CD4-positive, alpha-beta T cell treated with Interferon alpha-2 for 1 hour (primary cell): ENCODE measurements around the gene GGT5.
A peak's percentile ranks its signal among the peaks of the same experiment; 100 is the strongest.
"Not testable (repeated sequence)": the region's sequence is repeated elsewhere in the genome, so short reads cannot be mapped to it uniquely, and the experiment has no call there.

Source experiments
- DNase-seq, 2 donors: peaks; one replicate each; pipeline ENCODE4 v3.0.0-alpha.2; 2020 to 2022

GGT5 gene

DNA sequence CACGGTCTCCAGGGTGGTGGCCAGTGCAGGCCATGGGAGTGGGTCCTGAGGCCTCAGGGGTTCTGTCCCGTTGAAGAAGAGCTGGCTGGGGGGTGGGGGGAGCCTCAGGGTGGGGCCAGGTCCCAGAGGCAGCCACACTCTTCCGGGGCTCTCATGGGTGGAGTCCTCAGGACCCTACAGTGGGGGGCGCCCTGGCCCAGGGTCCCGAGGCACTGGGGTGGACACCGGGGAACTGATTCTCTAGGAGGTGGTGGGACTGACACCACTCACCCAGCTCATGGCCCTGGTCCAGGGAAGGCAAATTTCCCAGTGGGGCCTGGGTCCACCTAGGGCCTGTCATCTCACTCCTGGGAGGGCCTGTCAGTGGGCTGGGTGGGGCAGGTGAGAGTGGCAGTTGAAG, 12.8 kb downstream of the GGT5 start:
- no peak for DNase-seq

DNA sequence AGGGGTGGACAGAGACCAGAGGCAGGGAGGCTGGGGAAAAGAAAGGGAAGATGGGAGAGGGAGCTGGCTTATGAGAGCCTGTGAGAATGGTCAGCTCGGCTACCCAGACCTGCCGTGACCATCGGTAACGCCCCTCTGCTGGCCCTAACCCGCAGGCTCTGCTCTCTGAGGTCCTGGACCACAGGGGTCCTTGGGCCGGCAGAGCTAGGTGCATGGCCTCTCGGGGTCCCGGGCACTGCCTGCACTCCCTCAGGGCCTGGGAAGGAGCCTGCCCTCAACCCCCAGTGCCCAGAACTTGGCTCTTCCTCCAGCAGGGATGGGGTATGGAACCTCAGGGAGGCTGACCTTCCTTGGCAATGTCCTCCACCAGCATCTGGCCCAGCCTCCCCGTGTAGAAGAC, 13.2 kb downstream of the GGT5 start:
- no peak for DNase-seq

DNA sequence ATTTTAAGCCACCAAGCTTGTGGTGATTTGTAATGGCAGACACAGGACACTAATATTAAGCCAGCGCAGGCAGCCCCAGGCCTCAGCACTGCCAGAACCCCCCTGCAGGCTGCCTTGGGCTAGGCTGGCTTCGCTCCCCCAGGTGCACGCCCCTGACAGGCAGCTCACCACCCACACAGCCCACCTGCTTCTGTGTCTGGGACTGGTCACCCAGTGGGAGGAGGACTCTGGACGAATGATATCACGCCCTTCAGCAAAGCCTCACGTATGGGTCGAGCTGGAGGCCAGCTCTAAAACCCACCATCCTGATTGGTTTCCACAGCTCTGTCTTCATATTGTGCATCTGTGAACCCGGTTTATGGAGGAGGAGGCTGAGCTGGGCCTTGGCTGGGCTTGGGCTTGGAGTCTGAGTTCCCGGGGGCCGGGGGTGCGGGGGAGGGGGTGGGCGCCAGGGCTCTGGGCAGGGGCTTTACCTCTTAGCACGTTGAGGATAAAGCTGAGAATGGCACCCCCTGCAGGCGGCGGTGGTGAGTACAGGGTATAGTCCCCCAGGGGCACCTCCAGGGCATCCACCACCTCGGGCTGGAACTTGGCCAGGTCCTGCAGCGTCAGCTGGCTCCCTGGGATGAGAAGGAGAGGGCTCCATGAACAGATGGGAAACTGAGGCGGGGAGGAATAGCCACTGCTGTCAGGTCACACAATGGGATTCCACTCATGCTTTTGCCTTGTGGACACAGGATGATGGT, 13.8 kb downstream of the GGT5 start:
- peak; percentile 48 to 61 for DNase-seq

DNA sequence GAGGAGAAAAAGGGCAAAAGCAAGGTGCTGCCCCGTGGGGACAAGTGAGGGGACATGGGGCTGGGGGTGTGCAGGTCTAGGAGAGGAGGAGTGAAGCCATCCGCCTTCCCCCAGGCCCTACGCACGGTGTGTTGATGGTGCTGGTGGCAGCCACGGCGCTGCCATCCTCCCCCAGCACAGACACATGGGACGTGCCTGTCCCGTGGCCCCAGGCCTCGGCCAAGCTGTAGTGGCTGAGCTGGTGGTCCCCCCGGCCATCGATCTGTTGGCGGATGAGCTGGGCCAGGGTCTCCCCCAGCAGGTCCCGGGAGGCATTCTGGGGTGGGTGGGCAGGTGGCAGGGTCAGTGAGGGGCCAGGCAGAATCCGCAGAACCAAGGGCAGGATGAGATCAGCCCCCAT, 18.9 kb downstream of the GGT5 start:
- no peak for DNase-seq

DNA sequence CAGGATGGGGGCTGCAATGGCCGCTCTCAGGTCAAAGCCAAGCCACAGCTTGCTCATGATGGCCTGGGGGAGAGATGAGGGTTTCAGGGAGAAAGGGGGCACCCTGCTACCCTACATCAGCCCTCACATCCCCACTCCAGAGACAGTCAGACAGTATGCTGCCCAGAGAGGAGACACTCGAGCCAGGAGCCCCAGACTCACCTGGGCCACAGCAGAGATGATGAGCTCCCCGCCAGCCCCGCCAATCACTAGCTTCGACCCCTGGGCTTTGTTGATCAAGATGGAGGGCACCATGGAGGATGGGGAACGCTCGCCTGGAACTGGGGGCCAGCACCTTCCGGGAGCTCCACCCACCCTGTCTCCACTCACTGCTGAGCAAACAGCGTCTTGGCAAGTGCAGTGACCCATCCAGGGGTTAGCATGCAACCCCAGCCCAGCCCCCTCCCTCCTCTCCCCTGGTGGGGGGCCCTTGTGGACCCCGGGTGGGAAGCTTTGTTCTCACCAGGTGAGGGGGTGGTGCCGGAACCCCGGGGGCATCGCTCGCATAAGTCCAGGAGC, 19.8 kb downstream of the GGT5 start:
- no peak for DNase-seq

DNA sequence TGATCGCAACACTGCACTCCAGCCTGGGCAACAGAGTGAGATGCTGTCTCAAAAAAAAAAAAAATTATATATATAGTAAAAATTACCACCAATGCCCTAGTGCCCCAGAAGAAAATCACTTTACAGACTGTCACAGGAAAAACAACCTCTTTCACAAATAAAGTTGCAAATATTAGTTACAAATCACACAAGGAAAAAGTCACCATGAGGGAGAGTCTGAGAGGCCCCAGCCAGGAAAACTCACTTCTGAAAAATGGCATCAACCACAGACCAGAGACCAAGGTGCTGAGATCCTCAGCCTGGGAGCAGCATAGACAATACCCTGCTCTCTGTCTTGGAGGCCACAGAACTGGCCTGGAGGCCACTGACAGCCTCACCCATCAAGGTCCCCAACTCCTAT, 20.4 kb downstream of the GGT5 start:
- DNase-seq = no peak

DNA sequence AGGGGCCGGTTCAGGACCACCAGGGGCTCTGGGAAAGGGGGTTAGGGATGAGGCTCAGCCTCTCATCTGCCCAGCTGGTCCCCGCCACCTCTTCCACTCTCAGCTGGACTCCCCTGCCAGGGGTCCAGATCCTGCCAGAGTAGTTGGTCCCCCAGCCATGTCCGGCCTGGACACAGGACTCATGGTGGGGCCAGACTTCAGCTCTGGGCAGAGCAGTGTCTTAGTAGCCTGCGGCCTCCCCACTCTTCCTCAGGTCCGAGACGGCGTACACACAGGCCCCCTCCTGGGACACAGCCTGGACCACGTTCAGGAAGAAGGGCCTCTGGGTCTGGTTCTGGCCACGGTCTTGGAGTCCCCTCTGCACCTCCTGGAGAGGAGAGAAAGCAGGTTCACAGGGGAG, 25.1 kb downstream of the GGT5 start:
- no peak for DNase-seq

DNA sequence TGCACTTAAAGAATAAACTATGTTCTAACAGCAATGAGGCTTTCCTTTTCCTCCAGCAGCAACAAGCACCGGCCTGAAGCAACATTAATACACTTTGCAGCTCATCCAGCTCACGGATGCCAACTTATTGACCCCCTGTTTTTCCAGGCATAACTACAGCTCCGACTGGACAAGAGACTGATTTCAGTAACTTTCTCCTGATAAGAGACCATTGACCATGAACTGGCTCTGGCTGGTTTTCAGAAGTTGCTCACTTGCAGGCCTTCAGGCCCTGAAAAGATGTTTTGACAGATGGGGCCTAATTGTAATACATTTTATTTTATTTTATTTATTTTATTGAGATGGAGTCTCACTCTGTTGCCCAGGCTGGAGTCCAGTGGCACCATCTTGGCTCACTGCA, 27.5 kb downstream of the GGT5 start:
- no peak for DNase-seq

DNA sequence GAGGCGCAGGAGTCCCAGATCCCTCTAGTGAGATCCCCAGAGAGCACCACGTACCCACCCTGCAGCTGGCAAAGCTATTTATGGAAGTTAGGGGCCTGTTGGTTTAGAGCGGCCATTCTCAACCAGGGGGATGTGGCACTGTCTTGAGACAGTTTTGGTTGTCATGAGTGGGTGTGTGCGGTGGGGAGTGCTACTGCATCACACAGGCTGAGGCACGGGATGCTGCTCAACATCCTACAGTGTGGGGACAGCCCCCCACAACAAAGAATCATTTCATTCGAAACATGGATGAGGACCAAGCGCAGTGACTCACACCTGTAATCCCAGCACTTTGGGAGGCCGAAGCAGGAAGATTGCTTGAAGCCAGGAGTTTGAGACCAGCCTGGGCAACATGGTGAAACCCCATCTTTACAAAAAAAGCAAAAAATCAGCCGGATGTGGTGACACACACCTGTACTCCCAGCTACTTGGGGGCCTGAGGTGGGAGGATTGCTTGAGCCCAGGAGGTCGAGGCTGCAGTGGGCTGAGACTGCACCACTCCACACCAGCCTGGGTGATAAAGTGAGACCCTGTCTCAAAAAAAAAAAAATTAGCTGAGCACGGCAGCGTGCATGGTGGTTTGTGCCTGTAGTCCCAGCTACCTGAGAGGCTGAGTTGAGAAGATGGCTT, 28.2 kb downstream of the GGT5 start:
- DNase-seq = no peak

DNA sequence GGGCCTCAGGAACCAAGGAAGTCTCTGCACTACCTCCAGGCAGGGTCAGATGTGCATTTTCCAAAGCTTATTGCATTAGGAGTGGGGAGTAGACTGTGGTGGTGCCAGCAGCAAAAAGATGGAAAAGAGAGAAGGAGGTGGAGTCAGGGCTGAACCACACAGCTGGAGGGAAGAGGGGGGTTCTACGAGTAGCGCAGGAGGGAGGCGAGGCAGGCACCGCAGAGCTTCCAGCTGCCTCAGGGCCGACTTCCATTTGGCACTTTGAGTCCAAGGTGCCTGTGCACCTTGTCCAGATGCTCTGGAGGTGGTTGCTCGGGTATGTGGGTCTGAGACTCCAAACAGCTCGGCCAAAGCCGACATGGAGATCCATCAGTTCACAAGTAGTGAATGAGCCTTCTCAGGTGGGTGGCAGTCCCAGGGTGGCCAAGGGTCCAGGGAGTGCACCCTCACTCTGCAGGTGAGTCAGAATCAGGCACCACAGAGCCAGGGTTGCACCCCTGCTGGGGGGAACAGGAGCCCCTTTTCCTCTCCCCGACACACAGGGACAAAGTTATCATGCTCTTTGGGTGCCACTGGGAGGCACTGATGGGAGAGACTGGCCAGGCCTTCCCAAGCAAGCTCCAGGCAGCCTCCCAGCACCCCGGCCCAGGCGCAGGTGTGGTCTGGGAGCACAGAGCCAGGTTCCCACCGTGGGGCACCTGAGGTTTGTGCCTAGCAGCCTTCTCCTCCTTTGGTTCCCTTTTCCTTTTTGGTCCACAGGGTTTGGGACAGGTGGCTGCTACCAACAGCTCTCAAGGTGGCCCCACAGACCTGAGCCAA, 30.2 kb downstream of the GGT5 start:
- no peak for DNase-seq

DNA sequence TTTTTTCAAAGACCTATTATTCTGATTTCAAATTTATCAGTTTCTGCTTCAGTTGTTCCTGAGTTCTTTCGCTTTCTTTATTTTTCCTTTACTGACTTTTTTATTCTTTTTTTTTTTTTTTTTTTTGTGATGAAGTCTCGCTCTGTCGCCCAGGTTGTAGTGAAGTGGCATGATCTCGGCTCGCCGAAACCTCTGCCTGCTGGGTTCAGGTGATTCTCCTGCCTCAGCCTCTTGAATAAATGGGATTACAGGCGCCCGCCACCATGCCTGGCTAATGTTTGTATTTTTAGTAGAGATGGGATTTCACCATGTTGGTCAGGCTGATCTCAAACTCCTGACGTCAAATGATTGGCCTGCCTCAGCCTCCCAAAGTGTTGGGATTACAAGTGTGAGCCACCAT, 31.8 kb downstream of the GGT5 start:
- DNase-seq = not testable (repeated sequence)

DNA sequence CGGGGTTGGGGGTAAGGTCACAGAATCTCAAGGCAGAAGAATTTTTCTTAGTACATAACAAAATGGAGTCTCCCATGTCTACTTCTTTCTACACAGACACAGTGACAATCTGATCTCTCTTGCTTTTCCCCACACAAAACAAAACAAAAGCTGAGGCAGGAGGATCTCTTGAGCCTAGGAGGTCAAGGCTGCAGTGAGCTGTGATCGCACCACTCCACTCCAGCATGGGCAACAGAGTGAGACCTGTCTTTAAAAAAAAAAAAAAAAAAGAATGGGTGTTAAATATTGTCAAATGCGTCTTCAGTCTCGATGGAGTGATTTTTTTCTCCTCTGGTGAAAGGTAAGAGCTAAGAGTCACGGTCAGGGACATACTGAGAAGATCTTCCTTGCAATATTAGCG, 33.2 kb downstream of the GGT5 start:
- DNase-seq = not testable (repeated sequence)

DNA sequence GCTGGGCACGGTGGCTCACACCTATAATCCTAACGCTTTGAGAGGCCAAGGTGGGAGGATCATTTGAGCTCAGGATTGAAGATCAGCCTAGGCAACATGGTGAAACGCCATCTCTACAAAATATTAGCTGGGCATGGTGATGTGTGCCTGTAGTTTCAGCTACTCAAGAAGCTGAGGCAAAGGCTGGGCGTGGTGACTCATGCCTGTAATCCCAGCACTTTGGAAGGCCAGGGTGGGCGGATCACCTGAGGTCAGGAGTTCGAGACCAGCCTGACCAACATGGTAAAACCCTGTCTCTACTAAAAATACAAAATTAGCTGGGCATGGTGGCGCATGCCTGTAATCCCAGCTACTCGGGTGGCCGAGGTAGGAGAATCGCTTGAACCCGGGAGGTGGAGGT, 34.5 kb downstream of the GGT5 start:
- not testable (repeated sequence) for DNase-seq

DNA sequence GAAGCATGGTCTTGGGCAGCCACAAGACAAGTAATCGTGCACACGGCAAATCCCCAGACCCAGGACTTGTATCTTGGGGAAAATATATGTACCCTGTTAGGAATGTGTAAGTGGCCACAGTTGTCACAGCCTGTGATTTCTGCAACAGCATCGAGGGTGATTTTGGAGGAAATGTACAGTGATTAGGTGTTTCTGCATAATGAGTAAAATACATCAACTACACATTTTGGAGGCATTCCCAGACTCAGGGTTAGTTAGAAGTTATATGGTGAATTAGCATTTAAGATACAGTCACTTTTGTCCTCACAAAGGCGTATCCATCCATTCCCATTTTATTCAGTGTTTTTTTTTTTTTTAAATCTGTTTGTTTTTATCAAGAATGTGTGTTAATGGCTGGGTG, 35.2 kb downstream of the GGT5 start:
- DNase-seq = no peak

DNA sequence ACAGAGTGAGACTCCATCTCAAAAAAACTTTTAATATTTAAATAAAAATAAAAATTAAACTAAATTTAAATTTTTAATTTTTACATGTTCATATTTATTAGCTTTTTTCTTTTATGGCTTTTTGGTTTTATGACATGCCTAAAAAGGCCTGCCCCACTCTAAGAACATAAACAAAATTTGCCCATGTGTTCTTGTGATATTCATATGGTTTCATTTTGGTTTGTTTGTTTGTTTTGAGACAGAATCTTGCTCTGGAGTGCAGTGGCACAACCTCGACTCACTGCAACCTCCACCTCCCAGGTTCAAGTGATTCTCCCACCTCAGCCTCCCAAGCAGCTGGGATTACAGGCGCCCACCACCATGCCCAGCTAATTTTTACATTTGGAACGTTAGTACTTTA, 35.9 kb downstream of the GGT5 start:
- DNase-seq = no peak

DNA sequence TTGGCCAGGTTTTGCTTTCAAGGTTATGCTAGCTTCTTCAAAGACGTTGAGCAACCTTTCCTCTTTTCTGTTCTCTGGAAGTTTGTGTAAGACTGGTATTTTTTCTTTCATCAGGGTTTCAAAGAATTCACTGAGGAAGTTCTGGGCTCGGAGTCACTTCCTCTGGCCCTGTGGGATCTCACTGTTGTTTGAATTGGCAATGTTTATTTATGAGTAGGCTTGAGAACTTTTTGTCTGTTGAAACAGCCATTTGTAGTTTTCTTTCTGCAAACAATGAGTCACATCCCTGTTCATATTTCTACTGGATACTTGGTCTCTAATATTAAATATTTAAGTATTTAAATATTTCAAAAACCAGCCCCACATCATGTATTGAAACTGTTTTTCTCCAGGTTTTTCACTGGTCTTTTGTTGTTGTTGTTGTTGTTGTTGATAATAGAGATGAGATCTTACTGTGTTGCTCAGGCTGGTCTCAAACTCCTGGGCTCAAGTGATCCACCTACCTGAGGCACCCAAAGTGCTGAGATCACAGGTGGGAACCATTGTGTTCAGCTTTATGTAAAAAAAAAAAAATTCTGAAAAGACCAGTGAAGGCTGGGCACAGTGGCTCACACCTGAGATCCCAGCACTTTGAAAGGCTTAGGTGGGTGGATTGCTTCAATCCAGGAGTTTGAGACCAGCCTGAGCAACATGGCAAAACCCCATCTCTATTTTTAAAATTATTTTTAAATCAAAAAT, 36.7 kb downstream of the GGT5 start:
- DNase-seq = peak; percentile 17 to 60

DNA sequence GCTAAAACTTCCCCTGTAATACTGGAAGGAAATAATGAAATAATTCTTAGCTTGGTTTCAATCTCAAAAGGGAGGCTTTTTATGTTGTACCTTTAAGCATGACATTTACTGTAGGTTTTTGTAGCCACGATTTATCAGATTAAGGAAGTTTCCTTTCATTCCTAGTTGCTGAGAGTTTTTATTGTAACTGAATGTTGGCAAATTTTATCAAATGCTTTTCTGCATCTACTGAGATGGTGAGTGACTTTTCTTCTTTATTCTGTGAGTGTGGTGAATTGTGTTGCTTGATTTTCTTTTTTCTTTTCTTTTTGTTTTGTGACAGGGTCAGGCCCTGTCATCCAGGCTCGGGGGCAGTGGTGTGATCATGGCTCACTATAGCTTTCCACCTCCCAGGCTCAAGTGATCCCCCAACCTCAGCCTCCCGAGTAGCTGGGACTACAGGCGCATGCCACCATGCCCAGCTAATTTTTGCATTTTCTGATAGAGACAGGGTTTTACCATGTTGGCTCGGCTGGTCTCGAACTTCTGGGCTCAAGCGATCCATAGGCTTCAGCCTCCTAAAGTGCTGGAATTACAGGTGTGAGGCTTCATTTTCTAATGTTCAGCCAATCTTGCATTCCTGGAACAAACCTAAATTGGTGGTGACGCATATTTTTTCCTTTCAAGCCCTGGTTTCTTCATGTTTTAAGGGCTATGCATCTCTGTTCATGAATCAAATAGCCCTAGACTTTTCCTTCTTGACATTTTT, 37.4 kb downstream of the GGT5 start:
- no peak for DNase-seq

DNA sequence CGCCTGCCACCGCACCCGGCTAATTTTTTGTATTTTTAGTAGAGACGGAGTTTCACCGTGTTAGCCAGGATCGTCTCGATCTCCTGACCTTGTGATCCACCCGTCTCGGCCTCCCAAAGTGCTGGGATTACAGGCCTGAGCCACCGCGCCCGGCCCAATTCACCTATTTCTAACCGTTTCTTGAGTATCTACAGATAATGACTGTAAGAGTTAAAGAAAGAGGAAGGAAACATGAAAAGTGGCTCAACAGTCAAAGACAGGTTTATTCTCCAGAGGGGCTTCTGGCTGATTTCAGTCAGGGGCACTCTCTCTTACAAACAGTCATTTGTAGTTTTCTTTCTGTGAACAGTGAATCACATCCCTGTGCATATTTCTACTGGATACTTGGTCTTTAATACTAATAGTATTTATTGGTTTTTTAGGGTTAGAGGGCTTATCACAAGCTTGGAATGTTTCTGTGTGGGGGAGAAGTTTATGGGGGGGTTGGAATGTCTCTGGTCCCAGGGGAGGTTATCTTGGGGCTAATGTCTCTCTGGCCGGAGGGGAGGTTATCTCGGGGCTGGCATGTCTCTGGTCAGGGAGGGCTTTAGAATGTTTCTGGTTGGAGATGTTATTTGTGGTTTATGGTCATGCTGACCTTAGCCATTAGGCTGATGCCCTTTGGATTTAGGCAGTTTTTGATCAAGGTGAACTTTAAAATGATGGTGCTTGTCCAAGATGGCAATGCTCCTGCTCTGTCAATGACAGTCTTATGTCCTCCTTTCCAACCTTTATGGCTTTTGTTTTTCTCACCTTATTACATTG, 38.2 kb downstream of the GGT5 start:
- not testable (repeated sequence) for DNase-seq

DNA sequence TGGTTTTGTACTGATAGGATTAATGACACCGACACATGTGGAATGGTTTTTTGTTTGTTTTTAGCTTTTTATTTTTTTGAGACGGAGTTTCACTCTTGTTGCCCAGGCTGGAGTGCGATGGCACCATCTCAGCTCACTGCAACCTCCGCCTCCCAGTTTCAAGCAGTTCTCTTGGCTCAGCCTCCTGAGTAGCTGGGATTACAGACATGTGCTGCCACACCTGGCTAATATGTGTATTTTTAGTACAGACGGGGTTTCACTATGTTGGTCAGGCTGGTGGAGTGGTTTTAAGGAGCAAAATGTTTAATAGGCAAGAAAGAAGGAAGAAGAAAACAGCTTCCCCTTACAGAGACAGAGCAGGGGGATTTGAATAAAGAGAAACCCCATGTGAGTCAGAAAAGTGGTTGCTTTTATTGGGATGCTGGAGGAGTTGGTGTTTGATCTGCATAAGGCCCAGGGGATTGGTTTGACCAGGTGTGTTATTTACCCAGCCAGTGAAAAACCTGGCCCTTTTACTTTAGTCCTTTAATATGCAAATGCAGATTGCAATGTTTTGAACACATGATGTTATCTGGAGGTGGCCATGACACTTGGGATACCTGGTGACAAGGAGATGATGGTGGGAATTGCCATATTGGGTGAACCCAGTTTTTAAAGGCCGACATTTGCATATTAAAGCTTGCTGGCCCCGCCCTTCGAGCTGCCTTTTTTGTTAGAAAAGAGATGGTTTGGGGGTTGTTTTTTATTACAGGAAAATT, 39.3 kb downstream of the GGT5 start:
- no peak for DNase-seq

DNA sequence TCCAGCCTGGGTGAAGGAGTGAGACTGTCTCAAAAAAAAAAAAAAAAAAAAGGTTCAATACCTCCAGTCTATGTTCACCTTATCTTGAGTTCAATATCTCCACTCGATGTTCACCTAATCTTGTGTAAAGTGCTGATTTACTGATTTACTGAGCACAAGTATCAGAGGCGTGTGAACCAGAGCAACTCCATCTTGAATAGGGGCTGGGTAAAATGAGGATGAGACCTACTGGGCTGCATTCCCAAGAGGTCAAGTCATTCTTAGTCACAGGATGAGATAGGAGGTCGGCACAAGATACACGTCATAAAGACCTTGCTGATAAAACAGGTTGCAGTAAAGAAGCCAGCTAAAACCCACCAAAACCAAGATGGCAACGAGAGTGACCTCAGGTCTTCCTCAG, 41.0 kb downstream of the GGT5 start:
- DNase-seq = not testable (repeated sequence)
